Measurements from ENCODE around the gene UNC119.
"Not testable (repeated sequence)": the region's sequence is repeated elsewhere in the genome, so short reads cannot be mapped to it uniquely, and the experiment has no call there.

GRCh38 chr17:28576016-28576415, 23.6 kb upstream of the UNC119 start:
- not testable (repeated sequence) for TF ChIP-seq CTCF (IDR thresholded peaks at IDR 0.05; ENCODE audit: low read depth, low read length); EZH2phosphoT487 (IDR thresholded peaks at IDR 0.05; ENCODE audit: low read depth)

Measured in OCI-LY3 (cell line).